ENCODE data around the gene UBE2E3.
"Not testable (repeated sequence)": the region's sequence is repeated elsewhere in the genome, so short reads cannot be mapped to it uniquely, and the experiment has no call there.

UBE2E3 gene
- total RNA-seq = 10.5 to 27.5 (median 23.8) reads per million in 4 experiments

DNA sequence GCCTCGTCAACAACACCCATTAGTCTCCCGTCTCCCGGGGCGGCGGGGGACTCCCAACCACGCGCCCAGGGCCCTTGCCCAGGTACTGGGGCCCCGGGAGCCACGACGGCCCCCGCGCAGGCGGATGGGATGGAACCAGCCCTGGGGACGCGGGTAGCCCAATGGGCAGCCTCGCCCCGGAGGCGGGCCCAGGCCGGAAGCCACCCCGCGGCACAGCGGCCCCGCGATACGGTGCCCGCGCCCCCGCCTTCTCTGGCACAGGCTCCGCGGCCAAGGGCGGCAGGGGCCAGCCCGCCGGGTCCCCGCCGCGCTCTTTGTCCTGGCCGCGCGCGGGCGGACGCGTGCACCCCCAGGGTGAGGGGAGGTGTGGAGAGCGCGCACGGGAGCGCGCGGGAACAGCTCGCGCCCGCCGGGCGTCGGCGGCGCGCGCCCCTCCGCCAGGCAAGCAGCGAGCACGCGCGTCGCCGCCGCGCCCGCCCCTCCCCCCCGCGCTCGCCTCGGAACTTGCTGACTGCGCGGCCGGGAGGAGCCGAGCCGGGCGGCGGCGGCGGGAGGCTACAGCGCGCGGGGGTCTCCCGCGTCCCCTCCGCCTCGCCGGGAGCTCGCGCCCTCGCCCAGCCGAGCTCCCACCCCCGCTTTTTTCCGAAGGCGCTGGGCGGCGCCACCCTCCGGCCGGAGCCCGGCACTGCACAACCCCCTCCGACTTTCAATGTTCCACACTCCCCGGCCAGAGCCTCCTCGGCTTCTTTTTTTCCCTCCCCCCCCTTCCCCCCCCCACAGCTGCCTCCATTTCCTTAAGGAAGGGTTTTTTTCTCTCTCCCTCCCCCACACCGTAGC, at the start of gene UBE2E3:
TSS of gene UBE2E3 (plus strand) at position 500 of the 837 bp plus-strand sequence. CDS start 1,438 bp downstream, outside the sequence.
- DNase-seq = peak; percentile 70

DNA sequence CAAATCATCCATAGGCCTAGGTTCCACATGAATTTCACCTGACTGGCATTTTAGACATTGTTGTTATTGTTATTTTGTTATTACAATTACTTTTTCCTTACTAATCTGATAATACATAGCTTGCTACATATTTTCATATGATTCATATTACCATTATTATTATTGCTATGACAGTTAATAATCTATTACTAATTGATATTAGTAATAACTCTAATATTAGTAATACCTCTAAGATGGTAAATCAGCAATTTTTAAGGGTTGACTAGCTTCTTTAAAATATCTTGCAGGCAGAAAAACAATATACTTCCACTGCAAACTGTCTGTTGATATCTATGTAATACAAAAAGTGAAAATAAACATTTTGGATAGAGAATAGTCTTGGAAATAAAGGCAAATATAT, 48.6 kb upstream of the UBE2E3 start:
- DNase-seq = no peak

DNA sequence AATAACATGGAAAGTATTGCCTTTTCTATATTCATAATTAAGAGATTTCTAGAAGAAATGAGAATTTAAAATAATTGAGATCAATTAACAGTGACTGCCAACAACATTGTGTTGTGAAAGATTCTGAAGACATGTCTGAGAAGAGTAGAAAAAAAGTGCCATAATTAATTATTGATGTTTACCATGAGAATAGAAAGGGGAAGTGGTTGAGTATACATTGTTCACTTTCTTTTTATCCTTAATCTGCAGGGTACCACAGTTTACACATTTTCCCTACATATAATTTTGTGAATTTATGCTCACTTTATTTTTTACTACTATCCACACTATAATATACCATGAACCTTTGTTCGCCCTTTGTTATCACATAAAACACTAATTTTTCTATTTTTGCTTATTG, 47.1 kb upstream of the UBE2E3 start:
- no peak for DNase-seq

DNA sequence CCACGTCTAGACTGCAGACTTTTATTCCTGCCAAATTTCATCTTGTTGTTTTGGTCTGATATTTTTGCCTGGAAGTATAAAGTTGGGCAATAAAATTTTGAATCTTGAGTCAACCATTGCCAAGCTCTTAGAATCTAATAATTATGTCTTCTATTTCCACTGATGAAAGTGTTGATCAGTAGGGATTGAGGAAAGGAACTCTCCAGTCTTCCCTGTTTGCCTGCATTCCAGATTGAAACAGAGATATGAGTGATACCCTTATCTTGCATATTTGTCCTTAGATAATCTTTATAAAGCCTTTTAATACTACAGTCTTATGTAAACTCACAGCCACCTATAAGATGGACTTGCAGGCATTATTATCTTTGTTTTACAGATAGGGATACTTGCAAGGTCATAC, 45.5 kb upstream of the UBE2E3 start:
- DNase-seq = no peak

DNA sequence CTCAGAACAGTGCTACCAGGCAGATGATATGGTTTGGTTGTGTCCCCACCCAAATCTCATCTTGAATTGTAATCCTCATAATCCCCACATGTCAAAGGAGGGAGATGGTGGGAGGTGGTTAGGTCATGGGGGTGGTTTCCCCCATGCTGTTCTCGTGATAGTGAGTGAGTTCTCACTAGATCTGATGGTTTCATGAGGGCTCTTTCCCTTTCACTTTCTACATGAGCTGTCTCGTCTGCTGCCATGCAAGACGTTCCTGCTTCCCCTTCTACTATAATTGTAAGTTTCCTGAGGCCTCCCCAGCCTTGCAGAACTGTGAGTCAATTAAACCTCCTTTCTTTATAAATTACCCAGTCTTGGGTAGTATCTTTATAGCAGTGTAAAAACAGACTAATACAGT, 42.9 kb upstream of the UBE2E3 start:
- not testable (repeated sequence) for DNase-seq

DNA sequence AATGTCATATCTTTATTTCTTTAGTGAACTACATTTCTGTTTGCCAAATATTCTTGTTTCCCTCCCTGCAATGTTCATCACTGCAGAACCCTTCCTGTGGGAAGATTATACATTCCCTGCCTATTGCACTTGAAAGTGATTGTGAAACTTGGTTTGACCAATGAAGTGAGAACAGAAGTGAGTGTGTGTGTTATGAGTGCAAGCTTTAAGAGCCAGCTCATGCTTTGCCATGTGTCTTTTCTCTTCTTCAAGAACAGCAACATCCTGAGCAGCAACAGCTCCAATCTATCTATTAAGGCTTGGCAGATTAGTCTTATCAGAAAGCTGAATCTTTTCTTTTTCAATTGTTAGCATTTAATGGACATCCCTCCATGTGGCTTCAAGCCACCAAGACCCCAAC, 42.0 kb upstream of the UBE2E3 start:
- DNase-seq = no peak

DNA sequence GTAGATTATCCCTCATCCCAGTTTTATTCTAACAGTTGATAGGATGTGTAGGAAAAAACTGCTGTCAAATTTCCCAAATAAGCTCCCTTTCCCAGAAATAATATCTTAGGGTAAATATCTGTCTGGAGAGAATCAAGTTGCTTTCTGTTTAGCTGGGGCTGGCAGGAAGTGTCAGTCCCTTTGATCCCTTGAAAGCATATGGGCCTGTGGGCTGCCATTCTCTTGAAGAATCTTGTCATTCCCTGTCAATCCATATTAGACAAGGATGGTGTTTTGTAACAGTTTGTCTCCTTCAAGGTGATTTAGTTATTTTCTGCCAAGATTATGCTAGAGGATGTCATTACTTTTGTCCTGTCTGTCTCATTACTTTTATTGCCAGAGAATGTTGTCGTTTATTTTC, 37.1 kb upstream of the UBE2E3 start:
- DNase-seq = no peak

DNA sequence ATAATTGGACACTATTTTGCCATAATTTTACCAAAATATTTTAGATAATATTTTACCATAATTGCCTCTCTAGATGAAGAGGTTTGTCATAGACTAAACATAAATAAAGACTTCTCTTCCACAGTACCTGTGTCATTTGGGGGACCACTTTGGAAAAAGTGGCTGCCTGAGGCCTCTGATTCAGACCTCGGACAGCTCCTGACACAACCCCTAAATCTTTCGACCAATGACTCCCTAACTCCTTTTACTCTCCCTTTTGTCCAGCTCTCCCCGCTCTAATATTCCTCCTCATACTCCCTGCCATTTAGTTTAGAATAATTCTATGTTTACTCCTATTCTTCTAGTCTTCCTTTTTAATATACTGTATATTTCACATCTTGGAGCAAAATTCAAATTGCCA, 36.0 kb upstream of the UBE2E3 start:
- no peak for DNase-seq

DNA sequence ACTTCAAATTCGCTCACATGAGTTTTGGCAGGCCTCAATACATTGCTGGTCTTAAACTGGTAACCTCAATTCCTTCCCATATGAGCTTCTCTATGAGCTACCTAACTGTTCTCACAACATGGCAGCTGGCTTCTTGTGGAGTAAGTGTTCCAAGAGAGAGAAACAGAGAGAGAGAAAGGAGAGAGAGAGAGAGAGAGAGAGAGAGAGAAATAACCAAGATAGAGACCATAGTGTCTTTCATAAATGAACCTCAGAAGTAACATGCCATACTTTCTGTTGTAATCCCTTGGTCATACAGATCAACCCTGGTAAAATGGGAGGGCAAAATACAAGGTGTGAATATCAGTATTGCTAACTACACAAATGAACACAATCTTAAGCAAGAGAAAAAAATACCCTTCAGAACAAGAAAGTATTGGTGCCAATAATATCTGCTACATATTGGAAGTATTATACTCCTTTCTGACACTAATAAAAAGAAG, 33.2 kb upstream of the UBE2E3 start:
- DNase-seq = no peak

DNA sequence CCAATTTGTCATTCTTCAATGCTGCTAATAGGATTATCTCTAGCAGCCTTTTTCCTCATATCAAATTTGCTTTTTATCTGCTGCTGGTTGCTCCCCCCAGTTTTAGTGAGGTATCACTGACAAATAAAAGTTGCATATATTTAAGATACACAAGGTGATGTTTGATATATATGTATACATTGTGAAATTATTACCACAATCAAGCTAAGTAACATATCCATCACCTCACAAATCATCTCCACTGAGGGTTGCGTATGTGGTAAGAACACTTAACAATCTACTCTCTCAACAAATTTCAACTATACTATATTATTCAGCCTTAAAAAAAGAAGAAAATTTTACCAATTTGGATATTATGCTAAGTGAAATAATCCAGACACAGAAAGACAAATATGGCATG, 30.5 kb upstream of the UBE2E3 start:
- DNase-seq = no peak

DNA sequence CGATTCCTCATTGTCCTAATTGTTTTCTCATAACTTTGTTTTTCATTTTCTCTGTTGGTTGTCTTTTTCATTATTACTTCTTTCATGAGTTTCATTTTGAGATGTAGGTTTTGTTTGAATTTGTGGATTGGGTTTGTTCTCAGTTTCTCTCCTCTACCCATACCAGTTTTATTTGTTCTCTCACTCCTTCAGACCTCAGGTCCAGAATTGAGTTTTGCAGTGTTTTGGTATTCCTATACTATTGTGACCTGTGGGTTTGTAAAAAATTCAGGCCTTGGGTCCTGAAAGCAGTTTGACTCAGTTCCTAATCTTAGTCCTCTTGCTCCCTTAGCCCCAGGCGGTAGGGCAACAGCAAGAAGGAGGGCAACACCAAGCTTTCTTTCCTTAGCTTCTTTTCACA, 28.3 kb upstream of the UBE2E3 start:
- no peak for DNase-seq

DNA sequence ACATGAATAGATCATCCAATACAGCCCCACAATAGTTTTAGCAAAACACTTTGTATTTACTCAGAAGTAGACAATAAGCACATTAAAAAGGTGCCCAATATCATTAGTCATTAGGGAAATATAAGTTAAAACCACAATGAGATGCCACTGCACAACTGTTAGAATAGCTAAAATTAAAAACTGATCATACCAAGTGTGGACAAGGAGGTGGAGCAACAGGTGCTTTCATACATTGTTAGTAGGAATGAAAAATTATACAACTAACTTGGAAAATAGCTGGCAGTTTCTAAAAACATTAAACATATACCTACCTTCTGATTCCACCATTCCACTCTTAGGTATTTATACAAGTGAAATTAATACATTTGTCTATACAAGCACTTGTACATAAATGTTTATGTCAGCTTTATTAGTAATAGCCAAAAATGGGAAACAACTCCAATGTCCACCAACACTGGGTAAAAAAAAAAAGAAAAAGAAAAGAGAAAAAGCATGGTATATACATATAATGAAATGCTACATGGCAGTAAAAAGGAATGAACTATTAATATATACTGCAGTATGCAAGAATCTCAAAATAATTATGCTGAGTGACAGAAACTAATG, 27.6 kb upstream of the UBE2E3 start:
- no peak for DNase-seq

DNA sequence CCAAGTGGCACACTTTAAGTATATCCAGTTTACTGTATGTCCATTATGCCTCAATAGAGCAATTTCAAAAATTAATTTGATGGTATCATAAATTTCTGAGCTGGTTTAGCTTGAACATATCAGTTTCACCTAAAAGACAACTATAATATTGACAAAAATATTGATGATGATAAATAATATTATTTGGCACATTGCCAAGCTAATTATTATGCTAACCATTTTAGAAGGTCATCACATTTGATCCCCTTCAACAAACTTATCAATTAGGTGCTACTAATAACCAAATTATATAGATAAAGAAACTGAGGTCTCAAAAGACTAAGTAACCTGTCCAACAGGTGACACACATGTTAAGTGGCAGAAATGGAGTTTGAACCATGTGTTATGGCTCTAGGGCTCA, 26.9 kb upstream of the UBE2E3 start:
- no peak for DNase-seq

DNA sequence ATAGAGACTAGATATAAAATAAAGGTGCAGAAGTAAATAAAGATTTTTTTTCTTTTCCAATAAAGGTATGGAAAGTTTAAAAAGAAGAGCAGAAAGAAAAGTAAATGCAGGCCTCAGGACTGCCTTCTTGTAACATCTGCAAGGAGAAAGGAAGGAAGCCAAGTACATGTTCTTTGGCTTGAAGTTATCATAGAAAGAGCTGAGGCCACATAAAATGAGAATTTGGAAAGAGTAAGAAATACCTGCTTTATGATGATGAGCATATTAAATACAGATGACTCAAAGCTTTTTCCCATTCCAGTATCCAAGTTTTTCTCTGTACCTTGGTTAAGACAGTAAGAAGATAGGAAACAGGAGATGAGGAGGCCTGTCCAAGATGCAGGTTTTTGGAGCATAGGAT, 25.3 kb upstream of the UBE2E3 start:
- no peak for DNase-seq

DNA sequence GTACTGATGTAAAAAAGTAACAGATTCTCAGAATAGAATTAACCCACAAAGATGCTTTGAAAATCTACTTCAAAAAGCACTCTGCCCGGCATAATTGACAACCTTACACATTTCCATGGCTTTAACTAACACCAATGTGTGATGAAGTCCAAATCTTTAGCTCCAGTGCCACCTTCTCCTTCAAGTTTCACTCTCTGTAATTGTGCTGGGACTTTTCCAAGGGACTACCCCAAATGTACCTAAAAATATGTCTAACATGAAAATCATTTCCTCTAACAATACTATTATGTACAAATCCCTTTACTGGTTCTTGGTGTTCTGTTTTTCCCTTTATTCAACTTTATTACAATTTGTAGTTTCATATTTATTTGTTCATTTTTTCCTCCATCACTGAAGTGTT, 20.6 kb upstream of the UBE2E3 start:
- no peak for DNase-seq

DNA sequence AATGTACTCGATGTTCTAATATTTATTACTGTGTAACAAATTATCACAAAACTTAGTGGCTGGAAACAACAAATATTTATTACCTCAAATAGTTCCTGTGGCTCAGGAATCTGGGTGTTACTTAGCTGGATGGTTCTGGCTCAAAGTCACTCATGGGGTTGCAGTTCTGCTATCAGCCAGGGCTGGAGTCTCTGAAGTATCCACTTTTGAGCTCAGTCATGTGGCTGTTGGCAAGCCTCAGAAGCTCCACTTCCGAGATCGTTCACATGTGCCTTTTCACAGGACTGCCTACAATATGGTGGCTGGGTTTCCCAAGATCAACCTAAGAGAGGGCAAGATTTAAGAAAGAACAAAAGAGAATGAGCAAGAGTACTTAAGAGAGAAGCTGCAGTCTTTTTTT, 19.4 kb upstream of the UBE2E3 start:
- DNase-seq = no peak

DNA sequence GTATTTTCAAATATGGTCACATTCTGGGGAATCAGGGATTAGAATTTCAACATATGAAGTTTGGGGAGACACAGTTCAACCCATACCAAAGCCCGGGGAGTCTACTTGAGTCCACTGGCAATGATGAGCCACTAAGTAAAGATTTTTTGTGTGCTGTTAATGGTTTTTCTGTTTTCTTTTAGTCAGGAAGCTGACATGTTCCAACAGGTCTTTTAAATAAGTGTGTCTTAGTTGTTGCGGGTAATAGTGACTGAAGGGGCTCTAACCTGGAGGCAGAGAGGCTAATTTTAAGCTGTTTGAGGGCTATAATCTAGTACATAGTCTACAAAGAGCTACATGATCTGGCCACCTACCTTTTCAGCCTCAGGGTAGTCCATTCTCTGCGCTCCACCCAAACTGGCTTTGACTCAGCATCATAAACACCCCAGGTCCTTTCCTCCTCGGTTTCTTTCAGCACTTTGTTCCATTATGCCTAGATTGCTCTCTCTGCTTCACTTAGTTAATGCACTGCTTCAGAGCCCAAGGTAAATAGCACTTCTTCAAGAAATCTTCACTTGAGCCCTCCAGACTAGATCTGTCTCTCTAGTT, 17.6 kb upstream of the UBE2E3 start:
- DNase-seq = no peak

DNA sequence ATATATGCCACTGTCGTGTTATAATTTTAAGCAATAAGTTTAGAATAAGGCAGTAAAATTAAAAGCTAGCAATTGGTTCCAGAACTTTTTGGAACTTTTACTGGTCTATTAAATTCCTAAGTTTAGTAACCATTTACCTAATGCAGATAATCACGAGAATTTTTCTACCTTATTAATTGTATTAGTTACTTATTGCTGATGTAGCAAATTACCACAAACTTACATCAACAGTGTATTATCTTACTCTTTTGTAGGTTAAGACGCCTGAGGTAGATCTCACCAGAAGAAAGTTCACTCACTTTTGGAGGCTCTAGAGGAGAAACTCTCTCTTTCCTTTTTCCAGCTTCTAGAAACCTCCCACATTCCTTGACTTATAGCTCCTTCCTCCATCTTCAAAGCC, 14.0 kb upstream of the UBE2E3 start:
- no peak for DNase-seq

DNA sequence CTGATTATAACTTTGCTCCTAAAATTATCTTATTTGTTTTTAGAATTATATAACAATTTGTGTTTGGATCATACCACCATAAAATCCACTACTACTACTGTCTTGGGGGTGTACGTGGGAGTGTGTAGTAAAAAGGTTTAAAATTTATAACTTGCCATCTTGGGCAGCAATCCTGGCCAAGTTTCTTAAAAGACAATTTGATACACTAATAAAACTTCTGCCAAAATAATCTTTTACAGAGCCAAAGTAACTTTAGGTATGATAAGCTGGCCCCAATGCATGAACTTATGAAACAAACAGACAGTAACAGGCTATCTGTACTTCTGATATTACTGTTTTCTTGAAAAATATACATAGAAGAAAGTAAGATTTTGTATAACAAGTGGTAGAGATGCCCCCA, 11.3 kb upstream of the UBE2E3 start:
- DNase-seq = no peak

DNA sequence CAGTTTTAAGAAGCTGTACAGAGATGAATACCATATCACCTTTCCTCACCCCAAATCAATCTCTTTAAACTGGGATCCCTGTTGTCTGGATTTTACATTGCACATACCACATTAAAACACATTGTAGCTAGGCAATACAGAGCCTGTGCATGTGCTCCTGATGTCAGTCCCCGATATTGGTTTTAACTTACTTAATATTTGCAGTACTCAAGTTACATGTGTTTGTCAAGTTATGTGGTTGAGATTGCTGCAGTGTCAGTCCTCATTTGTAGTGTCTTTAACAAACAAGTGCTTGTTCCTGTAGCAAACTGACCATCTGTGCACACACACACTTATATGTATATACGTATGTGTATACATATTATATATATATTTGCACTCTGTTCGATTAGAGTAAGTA, 10.4 kb upstream of the UBE2E3 start:
- no peak for DNase-seq

DNA sequence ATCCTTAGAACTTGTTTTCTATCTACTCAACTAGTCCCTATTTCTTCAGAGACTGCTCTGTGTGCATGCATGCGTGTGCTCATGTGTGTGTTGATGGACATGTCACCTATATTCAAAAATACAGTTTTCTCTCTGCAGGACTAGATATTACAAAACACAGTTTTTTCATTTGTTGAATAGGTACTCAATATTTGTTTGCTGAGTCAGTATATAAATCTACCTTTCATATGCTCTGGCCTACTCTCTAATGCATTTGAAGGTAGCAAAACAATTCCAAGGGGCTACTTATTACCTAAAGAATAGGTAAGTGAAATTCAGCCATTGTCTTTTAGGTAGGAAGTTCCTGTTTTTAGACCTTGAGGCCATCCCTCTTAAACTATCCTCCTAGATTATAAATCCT, 8.6 kb upstream of the UBE2E3 start:
- DNase-seq = no peak

DNA sequence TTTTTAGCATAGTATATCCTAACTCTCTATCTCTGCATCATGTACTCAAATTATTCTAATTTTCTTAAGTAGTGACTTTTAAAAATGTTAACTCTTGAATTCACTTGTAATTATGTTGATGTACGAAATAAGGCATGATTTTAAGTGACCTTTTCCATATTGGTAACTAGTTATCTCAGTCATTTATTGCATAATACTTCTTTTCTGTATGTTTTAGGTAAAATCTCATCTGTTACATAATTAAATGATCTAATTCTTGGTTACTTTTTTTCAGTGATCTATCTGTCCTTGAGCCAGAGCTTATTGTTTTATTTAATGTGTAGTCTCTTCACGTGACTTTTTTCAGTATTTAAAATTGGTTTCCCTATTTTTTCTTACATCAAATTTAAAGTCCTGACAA, 4.8 kb upstream of the UBE2E3 start:
- no peak for DNase-seq

DNA sequence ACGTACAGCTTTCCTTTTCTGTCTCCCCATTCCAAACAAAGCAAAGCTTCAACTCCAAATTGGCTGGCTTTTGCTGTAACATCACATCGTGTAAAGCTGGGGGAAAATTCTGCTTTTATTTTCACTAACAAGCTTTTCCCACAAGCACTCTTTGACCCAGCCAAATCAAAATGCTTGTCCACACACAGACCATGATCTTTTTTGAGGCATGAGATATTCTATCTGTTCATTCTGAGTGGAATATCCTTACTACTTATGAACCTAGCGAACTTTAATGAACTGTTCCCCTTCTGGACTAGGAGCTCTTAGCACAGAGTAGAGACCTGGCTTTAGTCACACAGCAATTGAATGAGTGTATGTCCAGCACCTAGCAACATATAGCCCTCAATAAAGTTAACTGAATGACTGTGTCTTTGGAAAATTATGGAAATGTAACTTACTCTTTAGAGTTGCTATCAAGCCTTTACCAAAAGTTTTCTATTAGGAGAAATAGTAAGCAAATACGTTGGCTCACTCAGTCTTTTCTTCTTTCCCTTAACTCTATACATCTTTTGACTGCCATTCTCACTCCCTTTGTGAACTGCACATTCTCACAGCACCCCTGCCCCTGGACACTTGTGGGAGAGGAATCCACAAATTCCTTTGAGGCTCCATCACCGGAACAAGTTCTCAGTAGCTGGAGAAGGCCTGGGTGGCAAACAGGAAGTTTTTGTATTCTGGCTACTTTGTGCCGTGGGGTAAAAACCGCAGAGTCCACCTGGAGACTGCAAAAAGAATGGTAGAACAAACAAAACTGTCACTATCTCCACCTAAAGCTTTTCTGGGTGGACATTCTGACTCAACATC, 1.3 kb upstream of the UBE2E3 start:
- DNase-seq = no peak

Measured in effector CD8-positive, alpha-beta T cell (primary cell).